Activated naive CD4-positive, alpha-beta T cell (primary cell): ENCODE measurements around the gene IGSF9.

Source experiments
- DNase-seq, 4 experiments: peaks; one replicate each; lab custom pipeline; 2025; lab: John Stamatoyannopoulos, UW

IGSF9 gene

GRCh38 chr1:159896546-159896930, 48.9 kb downstream of the IGSF9 start:
- DNase-seq: no peak

GRCh38 chr1:159895836-159896545, 49.4 kb downstream of the IGSF9 start:
- DNase-seq: no peak

GRCh38 chr1:159895286-159895685, 50.1 kb downstream of the IGSF9 start:
- DNase-seq: no peak

GRCh38 chr1:159892944-159893343, 52.5 kb downstream of the IGSF9 start:
- no peak for DNase-seq

- DNase-seq: peak; percentile 19 to 63 (median 46)
Observed at GRCh38 chr1:159891275-159892157, 53.9 kb downstream of the IGSF9 start.

- no peak for DNase-seq
Observed at GRCh38 chr1:159890390-159890789, 55.0 kb downstream of the IGSF9 start.

GRCh38 chr1:159889821-159890252, 55.6 kb downstream of the IGSF9 start:
- DNase-seq: no peak

- DNase-seq: no peak
Observed at GRCh38 chr1:159889202-159889601, 56.2 kb downstream of the IGSF9 start.

- no peak for DNase-seq
Observed at GRCh38 chr1:159884296-159884695, 61.1 kb downstream of the IGSF9 start.

- DNase-seq: no peak
Observed at GRCh38 chr1:159883134-159883533, 62.3 kb downstream of the IGSF9 start.

- DNase-seq: no peak
Observed at GRCh38 chr1:159882527-159882862, 62.9 kb downstream of the IGSF9 start.

GRCh38 chr1:159881622-159882526, 63.5 kb downstream of the IGSF9 start:
- DNase-seq: peak in 1 of 4 experiments; percentile 15

GRCh38 chr1:159880430-159880829, 65.0 kb downstream of the IGSF9 start:
- no peak for DNase-seq

GRCh38 chr1:159879977-159880376, 65.4 kb downstream of the IGSF9 start:
- DNase-seq: no peak

GRCh38 chr1:159879136-159879535, 66.3 kb downstream of the IGSF9 start:
- no peak for DNase-seq

- no peak for DNase-seq
Observed at GRCh38 chr1:159877695-159878444, 67.5 kb downstream of the IGSF9 start.
